ENCODE measurements around the gene EPS8L2.

Gene EPS8L2

DNA sequence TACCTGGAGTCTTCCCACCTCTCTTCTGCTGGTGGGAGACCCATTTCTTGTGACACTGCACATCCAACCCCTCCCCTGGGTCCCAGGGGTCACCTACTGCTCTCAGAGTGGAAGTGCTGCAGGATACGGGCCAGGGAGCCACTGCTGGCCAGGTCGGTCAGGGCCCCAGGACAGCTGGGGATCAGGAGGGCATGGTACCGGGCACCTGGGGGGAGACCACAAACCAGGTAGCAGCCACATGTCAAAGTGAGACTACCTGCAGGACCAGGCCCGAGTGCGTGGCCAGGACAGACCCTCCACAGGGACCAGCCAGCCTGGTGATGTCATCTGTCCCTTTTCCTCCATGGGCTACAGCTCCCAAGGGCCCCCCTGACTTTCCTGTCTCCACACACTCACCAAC is 67.4 kb downstream of the EPS8L2 start:
- no peak for DNase-seq

GRCh38 chr11:773830-774229 is 67.8 kb downstream of the EPS8L2 start:
- no peak for DNase-seq

GRCh38 chr11:774873-775592 is 69.0 kb downstream of the EPS8L2 start:
- DNase-seq: no peak

DNA sequence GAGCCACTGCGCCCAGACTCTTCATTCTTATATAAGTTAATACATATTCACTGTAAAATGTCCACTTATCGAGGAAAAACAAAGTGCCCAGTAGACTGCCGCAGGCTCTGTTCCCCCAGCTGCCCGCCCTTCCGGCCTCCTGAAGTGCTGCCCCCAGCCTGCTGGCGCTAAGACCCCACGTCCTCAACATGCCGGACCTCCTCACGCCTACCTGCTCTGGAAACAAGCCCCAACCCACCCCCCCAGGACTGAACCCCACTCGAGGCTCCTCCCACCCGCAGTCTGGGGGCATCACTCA is 70.2 kb downstream of the EPS8L2 start:
- no peak for DNase-seq

- DNase-seq: no peak
These were observed 70.7 kb downstream of the EPS8L2 start for GRCh38 chr11:776561-777287.
